Measurements from ENCODE around the gene RAB28. TPM values are rescaled to one million over a fixed set of nuclear protein-coding genes. Genes with fewer than 3 reads are reported as not detected.

RAB28 gene
- total and polyA plus RNA-seq, 2 experiments from 2014 or later: 15.3 to 23.9 TPM

DNA sequence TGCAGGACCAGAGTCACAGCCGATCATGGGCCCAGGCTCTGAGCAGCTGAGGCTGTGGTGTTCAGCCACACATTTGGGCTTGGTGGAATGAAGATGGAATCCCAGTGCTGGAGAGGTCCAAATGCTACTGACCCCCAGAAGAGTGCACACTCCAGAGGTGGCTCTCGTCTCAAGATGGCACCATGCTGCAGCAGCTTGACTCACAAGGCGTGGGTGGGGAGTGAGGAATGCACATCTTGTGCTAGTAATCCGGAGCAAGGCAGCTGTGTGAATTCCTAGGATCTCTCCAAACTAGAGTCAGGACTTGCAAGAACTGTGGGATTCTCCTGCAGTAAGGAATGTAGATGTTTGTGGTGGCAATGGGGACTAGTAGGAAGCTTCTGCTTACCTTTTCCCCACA, 28.7 kb downstream of the RAB28 start:
- Mint-ChIP-seq H3K9me3 (no peaks in the 10 kb centered on the region), H3K36me3 (ENCODE audit: low read depth) (peaks cover 13% of the 10 kb centered on the region; the same call in 2 of the 3 replicates), H3K4me3 (no peak overlapping the region), H3K4me1 (peaks cover 4% of the 10 kb centered on the region), H3K27me3 (ENCODE audit: insufficient read depth, low read depth, poor library complexity) (no peaks in the 10 kb centered on the region), H3K27ac (no peak overlapping the region)
- ATAC-seq (no peak), DNase-seq (ENCODE audit: low spot score) (no peak)
- Histone ChIP-seq H4K20me1 (replicated peaks; ENCODE audit: insufficient read depth) (no peaks in the 10 kb centered on the region), H3K4me1 (ENCODE audit: insufficient read depth) (no peaks in the 10 kb centered on the region), H3K4me3 (no peak overlapping the region), H3K27me3 (ENCODE audit: insufficient read depth) (no peaks in the 10 kb centered on the region), H3K36me3 (ENCODE audit: insufficient read depth) (no peaks in the 10 kb centered on the region; the same call in 1 of the 2 replicates), H3K9me2 (ENCODE audit: insufficient read depth) (no peaks in the 10 kb centered on the region), H3K4me2 (no peak overlapping the region), H3F3A (replicated peaks; ENCODE audit: low read depth) (no peaks in the 10 kb centered on the region), H3K27ac (ENCODE audit: low read depth) (no peak overlapping the region), H3K79me2 (replicated peaks; ENCODE audit: insufficient read depth) (no peaks in the 10 kb centered on the region), H2AFZ (no peak overlapping the region)
- TF ChIP-seq JUNB (IDR thresholded peaks at IDR 0.05; ENCODE audit: unreplicated experiment) (no peak), ZNF114 (CRISPR knock-in tag; IDR thresholded peaks at IDR 0.05) (no peak), STAT1 (IDR thresholded peaks at IDR 0.05; ENCODE audit: unreplicated experiment) (no peak), NANOG (IDR thresholded peaks at IDR 0.05; ENCODE audit: borderline replicate concordance) (no peak), CREB1 (CRISPR knock-in tag; IDR thresholded peaks at IDR 0.05; ENCODE audit: low read depth) (no peak), EZH2 (IDR thresholded peaks at IDR 0.05; ENCODE audit: low read depth, unreplicated experiment) (no peak), EZH2phosphoT487 (IDR thresholded peaks at IDR 0.05; ENCODE audit: unreplicated experiment) (no peak), ZNF331 (CRISPR knock-in tag; IDR thresholded peaks at IDR 0.05; ENCODE audit: low read depth) (no peak), POLR2AphosphoS5 (IDR thresholded peaks at IDR 0.05; ENCODE audit: low read depth) (no peak)
- TF ChIP-seq, protein P1, sequence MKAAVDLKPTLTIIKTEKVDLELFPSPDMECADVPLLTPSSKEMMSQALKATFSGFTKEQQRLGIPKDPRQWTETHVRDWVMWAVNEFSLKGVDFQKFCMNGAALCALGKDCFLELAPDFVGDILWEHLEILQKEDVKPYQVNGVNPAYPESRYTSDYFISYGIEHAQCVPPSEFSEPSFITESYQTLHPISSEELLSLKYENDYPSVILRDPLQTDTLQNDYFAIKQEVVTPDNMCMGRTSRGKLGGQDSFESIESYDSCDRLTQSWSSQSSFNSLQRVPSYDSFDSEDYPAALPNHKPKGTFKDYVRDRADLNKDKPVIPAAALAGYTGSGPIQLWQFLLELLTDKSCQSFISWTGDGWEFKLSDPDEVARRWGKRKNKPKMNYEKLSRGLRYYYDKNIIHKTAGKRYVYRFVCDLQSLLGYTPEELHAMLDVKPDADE (IDR thresholded peaks at IDR 0.05): no peak
- TF ChIP-seq, protein P2, sequence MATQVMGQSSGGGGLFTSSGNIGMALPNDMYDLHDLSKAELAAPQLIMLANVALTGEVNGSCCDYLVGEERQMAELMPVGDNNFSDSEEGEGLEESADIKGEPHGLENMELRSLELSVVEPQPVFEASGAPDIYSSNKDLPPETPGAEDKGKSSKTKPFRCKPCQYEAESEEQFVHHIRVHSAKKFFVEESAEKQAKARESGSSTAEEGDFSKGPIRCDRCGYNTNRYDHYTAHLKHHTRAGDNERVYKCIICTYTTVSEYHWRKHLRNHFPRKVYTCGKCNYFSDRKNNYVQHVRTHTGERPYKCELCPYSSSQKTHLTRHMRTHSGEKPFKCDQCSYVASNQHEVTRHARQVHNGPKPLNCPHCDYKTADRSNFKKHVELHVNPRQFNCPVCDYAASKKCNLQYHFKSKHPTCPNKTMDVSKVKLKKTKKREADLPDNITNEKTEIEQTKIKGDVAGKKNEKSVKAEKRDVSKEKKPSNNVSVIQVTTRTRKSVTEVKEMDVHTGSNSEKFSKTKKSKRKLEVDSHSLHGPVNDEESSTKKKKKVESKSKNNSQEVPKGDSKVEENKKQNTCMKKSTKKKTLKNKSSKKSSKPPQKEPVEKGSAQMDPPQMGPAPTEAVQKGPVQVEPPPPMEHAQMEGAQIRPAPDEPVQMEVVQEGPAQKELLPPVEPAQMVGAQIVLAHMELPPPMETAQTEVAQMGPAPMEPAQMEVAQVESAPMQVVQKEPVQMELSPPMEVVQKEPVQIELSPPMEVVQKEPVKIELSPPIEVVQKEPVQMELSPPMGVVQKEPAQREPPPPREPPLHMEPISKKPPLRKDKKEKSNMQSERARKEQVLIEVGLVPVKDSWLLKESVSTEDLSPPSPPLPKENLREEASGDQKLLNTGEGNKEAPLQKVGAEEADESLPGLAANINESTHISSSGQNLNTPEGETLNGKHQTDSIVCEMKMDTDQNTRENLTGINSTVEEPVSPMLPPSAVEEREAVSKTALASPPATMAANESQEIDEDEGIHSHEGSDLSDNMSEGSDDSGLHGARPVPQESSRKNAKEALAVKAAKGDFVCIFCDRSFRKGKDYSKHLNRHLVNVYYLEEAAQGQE (IDR thresholded peaks at IDR 0.05; ENCODE audit: unreplicated experiment): no peak
- TF ChIP-seq, protein P3, sequence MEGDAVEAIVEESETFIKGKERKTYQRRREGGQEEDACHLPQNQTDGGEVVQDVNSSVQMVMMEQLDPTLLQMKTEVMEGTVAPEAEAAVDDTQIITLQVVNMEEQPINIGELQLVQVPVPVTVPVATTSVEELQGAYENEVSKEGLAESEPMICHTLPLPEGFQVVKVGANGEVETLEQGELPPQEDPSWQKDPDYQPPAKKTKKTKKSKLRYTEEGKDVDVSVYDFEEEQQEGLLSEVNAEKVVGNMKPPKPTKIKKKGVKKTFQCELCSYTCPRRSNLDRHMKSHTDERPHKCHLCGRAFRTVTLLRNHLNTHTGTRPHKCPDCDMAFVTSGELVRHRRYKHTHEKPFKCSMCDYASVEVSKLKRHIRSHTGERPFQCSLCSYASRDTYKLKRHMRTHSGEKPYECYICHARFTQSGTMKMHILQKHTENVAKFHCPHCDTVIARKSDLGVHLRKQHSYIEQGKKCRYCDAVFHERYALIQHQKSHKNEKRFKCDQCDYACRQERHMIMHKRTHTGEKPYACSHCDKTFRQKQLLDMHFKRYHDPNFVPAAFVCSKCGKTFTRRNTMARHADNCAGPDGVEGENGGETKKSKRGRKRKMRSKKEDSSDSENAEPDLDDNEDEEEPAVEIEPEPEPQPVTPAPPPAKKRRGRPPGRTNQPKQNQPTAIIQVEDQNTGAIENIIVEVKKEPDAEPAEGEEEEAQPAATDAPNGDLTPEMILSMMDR (conservative IDR thresholded peaks at IDR 0.05; ENCODE audit: low read depth in 2 of 2): no peak
- TF ChIP-seq, protein P4, sequence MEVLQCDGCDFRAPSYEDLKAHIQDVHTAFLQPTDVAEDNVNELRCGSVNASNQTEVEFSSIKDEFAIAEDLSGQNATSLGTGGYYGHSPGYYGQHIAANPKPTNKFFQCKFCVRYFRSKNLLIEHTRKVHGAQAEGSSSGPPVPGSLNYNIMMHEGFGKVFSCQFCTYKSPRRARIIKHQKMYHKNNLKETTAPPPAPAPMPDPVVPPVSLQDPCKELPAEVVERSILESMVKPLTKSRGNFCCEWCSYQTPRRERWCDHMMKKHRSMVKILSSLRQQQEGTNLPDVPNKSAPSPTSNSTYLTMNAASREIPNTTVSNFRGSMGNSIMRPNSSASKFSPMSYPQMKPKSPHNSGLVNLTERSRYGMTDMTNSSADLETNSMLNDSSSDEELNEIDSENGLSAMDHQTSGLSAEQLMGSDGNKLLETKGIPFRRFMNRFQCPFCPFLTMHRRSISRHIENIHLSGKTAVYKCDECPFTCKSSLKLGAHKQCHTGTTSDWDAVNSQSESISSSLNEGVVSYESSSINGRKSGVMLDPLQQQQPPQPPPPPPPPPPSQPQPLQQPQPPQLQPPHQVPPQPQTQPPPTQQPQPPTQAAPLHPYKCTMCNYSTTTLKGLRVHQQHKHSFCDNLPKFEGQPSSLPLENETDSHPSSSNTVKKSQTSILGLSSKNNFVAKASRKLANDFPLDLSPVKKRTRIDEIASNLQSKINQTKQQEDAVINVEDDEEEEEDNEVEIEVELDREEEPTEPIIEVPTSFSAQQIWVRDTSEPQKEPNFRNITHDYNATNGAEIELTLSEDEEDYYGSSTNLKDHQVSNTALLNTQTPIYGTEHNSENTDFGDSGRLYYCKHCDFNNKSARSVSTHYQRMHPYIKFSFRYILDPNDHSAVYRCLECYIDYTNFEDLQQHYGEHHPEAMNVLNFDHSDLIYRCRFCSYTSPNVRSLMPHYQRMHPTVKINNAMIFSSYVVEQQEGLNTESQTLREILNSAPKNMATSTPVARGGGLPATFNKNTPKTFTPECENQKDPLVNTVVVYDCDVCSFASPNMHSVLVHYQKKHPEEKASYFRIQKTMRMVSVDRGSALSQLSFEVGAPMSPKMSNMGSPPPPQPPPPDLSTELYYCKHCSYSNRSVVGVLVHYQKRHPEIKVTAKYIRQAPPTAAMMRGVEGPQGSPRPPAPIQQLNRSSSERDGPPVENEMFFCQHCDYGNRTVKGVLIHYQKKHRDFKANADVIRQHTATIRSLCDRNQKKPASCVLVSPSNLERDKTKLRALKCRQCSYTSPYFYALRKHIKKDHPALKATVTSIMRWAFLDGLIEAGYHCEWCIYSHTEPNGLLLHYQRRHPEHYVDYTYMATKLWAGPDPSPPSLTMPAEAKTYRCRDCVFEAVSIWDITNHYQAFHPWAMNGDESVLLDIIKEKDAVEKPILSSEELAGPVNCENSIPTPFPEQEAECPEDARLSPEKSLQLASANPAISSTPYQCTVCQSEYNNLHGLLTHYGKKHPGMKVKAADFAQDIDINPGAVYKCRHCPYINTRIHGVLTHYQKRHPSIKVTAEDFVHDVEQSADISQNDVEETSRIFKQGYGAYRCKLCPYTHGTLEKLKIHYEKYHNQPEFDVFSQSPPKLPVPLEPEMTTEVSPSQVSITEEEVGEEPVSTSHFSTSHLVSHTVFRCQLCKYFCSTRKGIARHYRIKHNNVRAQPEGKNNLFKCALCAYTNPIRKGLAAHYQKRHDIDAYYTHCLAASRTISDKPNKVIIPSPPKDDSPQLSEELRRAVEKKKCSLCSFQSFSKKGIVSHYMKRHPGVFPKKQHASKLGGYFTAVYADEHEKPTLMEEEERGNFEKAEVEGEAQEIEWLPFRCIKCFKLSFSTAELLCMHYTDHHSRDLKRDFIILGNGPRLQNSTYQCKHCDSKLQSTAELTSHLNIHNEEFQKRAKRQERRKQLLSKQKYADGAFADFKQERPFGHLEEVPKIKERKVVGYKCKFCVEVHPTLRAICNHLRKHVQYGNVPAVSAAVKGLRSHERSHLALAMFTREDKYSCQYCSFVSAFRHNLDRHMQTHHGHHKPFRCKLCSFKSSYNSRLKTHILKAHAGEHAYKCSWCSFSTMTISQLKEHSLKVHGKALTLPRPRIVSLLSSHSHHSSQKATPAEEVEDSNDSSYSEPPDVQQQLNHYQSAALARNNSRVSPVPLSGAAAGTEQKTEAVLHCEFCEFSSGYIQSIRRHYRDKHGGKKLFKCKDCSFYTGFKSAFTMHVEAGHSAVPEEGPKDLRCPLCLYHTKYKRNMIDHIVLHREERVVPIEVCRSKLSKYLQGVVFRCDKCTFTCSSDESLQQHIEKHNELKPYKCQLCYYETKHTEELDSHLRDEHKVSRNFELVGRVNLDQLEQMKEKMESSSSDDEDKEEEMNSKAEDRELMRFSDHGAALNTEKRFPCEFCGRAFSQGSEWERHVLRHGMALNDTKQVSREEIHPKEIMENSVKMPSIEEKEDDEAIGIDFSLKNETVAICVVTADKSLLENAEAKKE (CRISPR knock-in tag; IDR thresholded peaks at IDR 0.05): no peak
